ENCODE measurements around the gene OTULIN. TPM values are rescaled to one million over a fixed set of nuclear protein-coding genes. Genes with fewer than 3 reads are reported as not detected.

OTULIN gene
- total RNA-seq, 1 experiment from 2014 or later: 36.0 TPM

- Mint-ChIP-seq H3K27ac (ENCODE audit: unreplicated experiment) (no peak overlapping the region), H3K4me3 (ENCODE audit: low read depth, unreplicated experiment) (no peak overlapping the region), H3K4me1 (ENCODE audit: low read depth, unreplicated experiment) (peaks cover 63% of the 10 kb centered on the region), H3K36me3 (ENCODE audit: insufficient read depth, unreplicated experiment) (peaks cover 8% of the 10 kb centered on the region), H3K9me3 (ENCODE audit: low read depth, unreplicated experiment) (no peaks in the 10 kb centered on the region), H3K27me3 (ENCODE audit: unreplicated experiment) (no peaks in the 10 kb centered on the region)
- intact Hi-C loops (cut with micrococcal nuclease; ENCODE audit: unreplicated experiment): no loop called here
- DNase-seq: no peak
- no TSS peak for BruUV-seq (replicated peaks)
- TF ChIP-seq CTCF (IDR thresholded peaks at IDR 0.05; ENCODE audit: unreplicated experiment): no peak
- CTCF ChIA-PET: no interaction called here
Observed at GRCh38 chr5:14674983-14675854, 10.7 kb downstream of the OTULIN start.

- H3K36me3 Mint-ChIP-seq (ENCODE audit: insufficient read depth, unreplicated experiment): peaks cover 8% of the 10 kb centered on the region
- intact Hi-C loops (cut with micrococcal nuclease; ENCODE audit: unreplicated experiment): no loop called here
- CTCF ChIA-PET: no interaction called here
- H3K27me3 Mint-ChIP-seq (ENCODE audit: unreplicated experiment): no peaks in the 10 kb centered on the region
- H3K27ac Mint-ChIP-seq (ENCODE audit: unreplicated experiment): no peak overlapping the region
- no peak for TF ChIP-seq CTCF (IDR thresholded peaks at IDR 0.05; ENCODE audit: unreplicated experiment)
- DNase-seq: no peak
- no peak overlapping the region for H3K4me3 Mint-ChIP-seq (ENCODE audit: low read depth, unreplicated experiment)
- BruUV-seq (replicated peaks): no TSS peak
- no peaks in the 10 kb centered on the region for H3K9me3 Mint-ChIP-seq (ENCODE audit: low read depth, unreplicated experiment)
- H3K4me1 Mint-ChIP-seq (ENCODE audit: low read depth, unreplicated experiment): peaks cover 56% of the 10 kb centered on the region
Observed at GRCh38 chr5:14675865-14676300, 11.4 kb downstream of the OTULIN start.

- no peaks in the 10 kb centered on the region for H3K27me3 Mint-ChIP-seq (ENCODE audit: unreplicated experiment)
- BruUV-seq (replicated peaks): no TSS peak
- peaks cover 52% of the 10 kb centered on the region for H3K4me1 Mint-ChIP-seq (ENCODE audit: low read depth, unreplicated experiment)
- DNase-seq: peak; percentile 39
- peaks cover 8% of the 10 kb centered on the region for H3K36me3 Mint-ChIP-seq (ENCODE audit: insufficient read depth, unreplicated experiment)
- CTCF ChIA-PET: no interaction called here
- TF ChIP-seq CTCF (IDR thresholded peaks at IDR 0.05; ENCODE audit: unreplicated experiment): no peak
- intact Hi-C loops (cut with micrococcal nuclease; ENCODE audit: unreplicated experiment): no loop called here
- H3K4me3 Mint-ChIP-seq (ENCODE audit: low read depth, unreplicated experiment): no peak overlapping the region
- H3K27ac Mint-ChIP-seq (ENCODE audit: unreplicated experiment): no peak overlapping the region
- H3K9me3 Mint-ChIP-seq (ENCODE audit: low read depth, unreplicated experiment): no peaks in the 10 kb centered on the region
Observed at GRCh38 chr5:14676320-14676719, 11.8 kb downstream of the OTULIN start.

- Mint-ChIP-seq H3K4me1 (ENCODE audit: low read depth, unreplicated experiment) (peaks cover 26% of the 10 kb centered on the region), H3K9me3 (ENCODE audit: low read depth, unreplicated experiment) (no peaks in the 10 kb centered on the region), H3K4me3 (ENCODE audit: low read depth, unreplicated experiment) (no peak overlapping the region), H3K27me3 (ENCODE audit: unreplicated experiment) (no peaks in the 10 kb centered on the region), H3K36me3 (ENCODE audit: insufficient read depth, unreplicated experiment) (peaks cover 15% of the 10 kb centered on the region), H3K27ac (ENCODE audit: unreplicated experiment) (no peak overlapping the region)
- TF ChIP-seq CTCF (IDR thresholded peaks at IDR 0.05; ENCODE audit: unreplicated experiment): no peak
- BruUV-seq (replicated peaks): no TSS peak
- DNase-seq: no peak
- intact Hi-C loops (cut with micrococcal nuclease; ENCODE audit: unreplicated experiment): no loop called here
- CTCF ChIA-PET: no interaction called here
Observed at GRCh38 chr5:14678773-14679334, 14.3 kb downstream of the OTULIN start.
